Tibial nerve (tissue), 3 donors: Measurements from ENCODE around the gene UNC50.
"Not testable (repeated sequence)": the region's sequence is repeated elsewhere in the genome, so short reads cannot be mapped to it uniquely, and the experiment has no call there.

Experiments
- POLR2A ChIP-seq, 2 donors: fragments of 450-650 bp; IDR thresholded peaks; one replicate each; pipeline ENCODE4 v1.6.1; 2017; ENCODE audit warnings: antibody characterized with exemption in 2 of 2, mild to moderate bottlenecking in 2 of 2, moderate library complexity in 2 of 2
- TF ChIP-seq, protein P1 (sequence below), 5 experiments: fragments of 200-600 bp in 3 of 5; fragments of 450-650 bp in 2 of 5; sonication (generic) in 3 of 5; IDR thresholded peaks; one replicate each; pipeline ENCODE4 v1.5.1; 2016 to 2019; ENCODE audit warnings: antibody characterized with exemption in 5 of 5, mild to moderate bottlenecking in 3 of 5, moderate library complexity in 2 of 5

DNA sequence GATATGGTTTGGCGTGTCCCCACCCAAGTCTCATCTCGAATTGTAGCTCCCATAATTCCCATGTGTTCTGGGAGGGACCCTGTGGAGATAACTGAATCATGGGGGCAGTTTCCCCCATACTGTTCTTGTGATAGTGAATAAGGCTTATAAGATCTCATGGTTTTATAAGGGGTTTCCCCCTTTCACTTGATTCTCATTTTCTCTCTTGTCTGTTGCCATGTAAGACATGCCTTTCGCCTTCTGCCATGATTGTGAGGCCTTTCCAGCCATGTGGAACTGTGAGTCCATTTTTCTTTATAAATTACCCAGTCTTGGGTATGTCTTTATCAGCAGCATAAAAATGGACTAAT lies 51.1 kb downstream of the UNC50 start:
- not testable (repeated sequence) for TF ChIP-seq POLR2A (IDR thresholded peaks at IDR 0.05)
- TF ChIP-seq, protein P1, sequence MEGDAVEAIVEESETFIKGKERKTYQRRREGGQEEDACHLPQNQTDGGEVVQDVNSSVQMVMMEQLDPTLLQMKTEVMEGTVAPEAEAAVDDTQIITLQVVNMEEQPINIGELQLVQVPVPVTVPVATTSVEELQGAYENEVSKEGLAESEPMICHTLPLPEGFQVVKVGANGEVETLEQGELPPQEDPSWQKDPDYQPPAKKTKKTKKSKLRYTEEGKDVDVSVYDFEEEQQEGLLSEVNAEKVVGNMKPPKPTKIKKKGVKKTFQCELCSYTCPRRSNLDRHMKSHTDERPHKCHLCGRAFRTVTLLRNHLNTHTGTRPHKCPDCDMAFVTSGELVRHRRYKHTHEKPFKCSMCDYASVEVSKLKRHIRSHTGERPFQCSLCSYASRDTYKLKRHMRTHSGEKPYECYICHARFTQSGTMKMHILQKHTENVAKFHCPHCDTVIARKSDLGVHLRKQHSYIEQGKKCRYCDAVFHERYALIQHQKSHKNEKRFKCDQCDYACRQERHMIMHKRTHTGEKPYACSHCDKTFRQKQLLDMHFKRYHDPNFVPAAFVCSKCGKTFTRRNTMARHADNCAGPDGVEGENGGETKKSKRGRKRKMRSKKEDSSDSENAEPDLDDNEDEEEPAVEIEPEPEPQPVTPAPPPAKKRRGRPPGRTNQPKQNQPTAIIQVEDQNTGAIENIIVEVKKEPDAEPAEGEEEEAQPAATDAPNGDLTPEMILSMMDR (IDR thresholded peaks at IDR 0.05): not testable (repeated sequence)
